Fibroblast of peridontal ligament (primary cell): ENCODE measurements around the gene DYRK1A.
"Not testable (repeated sequence)": the region's sequence is repeated elsewhere in the genome, so short reads cannot be mapped to it uniquely, and the experiment has no call there.

Source experiments
- DNase-seq: peaks from one replicate; pipeline ENCODE4 v3.0.0-alpha.2; 2010; ENCODE audit errors: extremely low read depth

Gene DYRK1A

GRCh38 chr21:37527716-37528115 lies 161.1 kb downstream of the DYRK1A start:
- no peak for DNase-seq

- DNase-seq, result no peak
Measured at GRCh38 chr21:37528150-37528937, 161.8 kb downstream of the DYRK1A start.

GRCh38 chr21:37529649-37530048 lies 163.1 kb downstream of the DYRK1A start:
- DNase-seq, result no peak

- no peak for DNase-seq
Measured at GRCh38 chr21:37530901-37531351, 164.4 kb downstream of the DYRK1A start.

- DNase-seq, result no peak
Measured at GRCh38 chr21:37531431-37531932, 164.9 kb downstream of the DYRK1A start.

GRCh38 chr21:37532868-37533780 lies 166.6 kb downstream of the DYRK1A start:
- DNase-seq, result no peak

GRCh38 chr21:37534431-37534830 lies 167.9 kb downstream of the DYRK1A start:
- DNase-seq, result no peak

GRCh38 chr21:37535130-37535529 lies 168.6 kb downstream of the DYRK1A start:
- no peak for DNase-seq

- no peak for DNase-seq
Measured at GRCh38 chr21:37535672-37536071, 169.1 kb downstream of the DYRK1A start.

GRCh38 chr21:37536616-37537278 lies 170.2 kb downstream of the DYRK1A start:
- no peak for DNase-seq

GRCh38 chr21:37537391-37537996 lies 170.9 kb downstream of the DYRK1A start:
- DNase-seq, result no peak

GRCh38 chr21:37538971-37539590 lies 172.5 kb downstream of the DYRK1A start:
- DNase-seq, result no peak

GRCh38 chr21:37541128-37541527 lies 174.6 kb downstream of the DYRK1A start:
- DNase-seq, result not testable (repeated sequence)

GRCh38 chr21:37542512-37542911 lies 175.9 kb downstream of the DYRK1A start:
- DNase-seq, result no peak

GRCh38 chr21:37546299-37546908 lies 179.8 kb downstream of the DYRK1A start:
- no peak for DNase-seq

- DNase-seq, result no peak
Measured at GRCh38 chr21:37546949-37547614, 180.5 kb downstream of the DYRK1A start.

GRCh38 chr21:37547615-37548200 lies 181.1 kb downstream of the DYRK1A start:
- no peak for DNase-seq

- DNase-seq, result no peak
Measured at GRCh38 chr21:37548521-37548981, 182.0 kb downstream of the DYRK1A start.

GRCh38 chr21:37549730-37550129 lies 183.2 kb downstream of the DYRK1A start:
- DNase-seq, result not testable (repeated sequence)

GRCh38 chr21:37550157-37550556 lies 183.6 kb downstream of the DYRK1A start:
- no peak for DNase-seq
